GM10266 (cell line): ENCODE results near the gene TTI1.

Source experiments
- DNase-seq: peaks from one replicate; pipeline ENCODE4 v3.0.0; 2012; ENCODE audit errors: extremely low spot score
- CTCF ChIP-seq: IDR thresholded peaks from 2 replicates; pipeline ENCODE4 v1.5.1; 2012; ENCODE audit warnings: mild to moderate bottlenecking, low read depth; ENCODE audit not compliant: control insufficient read depth, insufficient read depth; ENCODE audit errors: missing control alignments

TTI1 gene

GRCh38 chr20:38063911-38064530 lies 30.8 kb upstream of the TTI1 start:
- no peak for TF ChIP-seq CTCF
- DNase-seq, result peak; percentile 23

GRCh38 chr20:38062890-38063289 lies 29.6 kb upstream of the TTI1 start:
- no peak for DNase-seq
- no peak for TF ChIP-seq CTCF

GRCh38 chr20:38061109-38061508 lies 27.9 kb upstream of the TTI1 start:
- TF ChIP-seq CTCF, result no peak
- DNase-seq, result no peak

- DNase-seq, result no peak
- TF ChIP-seq CTCF, result no peak
These were observed 27.3 kb upstream of the TTI1 start for GRCh38 chr20:38060536-38060935.

GRCh38 chr20:38059832-38060231 lies 26.6 kb upstream of the TTI1 start:
- no peak for DNase-seq
- no peak for TF ChIP-seq CTCF

- TF ChIP-seq CTCF, result peak; percentile 85
- DNase-seq, result peak; percentile 70
These were observed 24.2 kb upstream of the TTI1 start for GRCh38 chr20:38057351-38057972.

GRCh38 chr20:38055848-38056247 lies 22.6 kb upstream of the TTI1 start:
- no peak for TF ChIP-seq CTCF
- no peak for DNase-seq
